ENCODE results near the gene ATP1B3. TPM values are rescaled to one million over a fixed set of nuclear protein-coding genes. Genes with fewer than 3 reads are reported as not detected.

Gene ATP1B3
- total and polyA plus RNA-seq, 9 of the 15 experiments (the other 6 are each of a cell fraction or from before 2014, with no cell fraction given): 48.3 to 202 (median 123) TPM

GRCh38 chr3:141875374-141875892, 1.0 kb upstream of the ATP1B3 start (continued):
- 0 out of 4 replicates have a peak, but pooled peaks of 1 of the 2 experiments have one; percentile 17 for TF ChIP-seq MNT (conservative IDR thresholded peaks at IDR 0.05)
- TF ChIP-seq GTF2A2 (tag; IDR thresholded peaks at IDR 0.05): no peak
- TF ChIP-seq ZNF354B (CRISPR knock-in tag; IDR thresholded peaks at IDR 0.05): no peak
- TF ChIP-seq SREBF1 (IDR thresholded peaks at IDR 0.05; ENCODE audit: borderline replicate concordance, low read depth, low read length): no peak
- TF ChIP-seq, protein P1, sequence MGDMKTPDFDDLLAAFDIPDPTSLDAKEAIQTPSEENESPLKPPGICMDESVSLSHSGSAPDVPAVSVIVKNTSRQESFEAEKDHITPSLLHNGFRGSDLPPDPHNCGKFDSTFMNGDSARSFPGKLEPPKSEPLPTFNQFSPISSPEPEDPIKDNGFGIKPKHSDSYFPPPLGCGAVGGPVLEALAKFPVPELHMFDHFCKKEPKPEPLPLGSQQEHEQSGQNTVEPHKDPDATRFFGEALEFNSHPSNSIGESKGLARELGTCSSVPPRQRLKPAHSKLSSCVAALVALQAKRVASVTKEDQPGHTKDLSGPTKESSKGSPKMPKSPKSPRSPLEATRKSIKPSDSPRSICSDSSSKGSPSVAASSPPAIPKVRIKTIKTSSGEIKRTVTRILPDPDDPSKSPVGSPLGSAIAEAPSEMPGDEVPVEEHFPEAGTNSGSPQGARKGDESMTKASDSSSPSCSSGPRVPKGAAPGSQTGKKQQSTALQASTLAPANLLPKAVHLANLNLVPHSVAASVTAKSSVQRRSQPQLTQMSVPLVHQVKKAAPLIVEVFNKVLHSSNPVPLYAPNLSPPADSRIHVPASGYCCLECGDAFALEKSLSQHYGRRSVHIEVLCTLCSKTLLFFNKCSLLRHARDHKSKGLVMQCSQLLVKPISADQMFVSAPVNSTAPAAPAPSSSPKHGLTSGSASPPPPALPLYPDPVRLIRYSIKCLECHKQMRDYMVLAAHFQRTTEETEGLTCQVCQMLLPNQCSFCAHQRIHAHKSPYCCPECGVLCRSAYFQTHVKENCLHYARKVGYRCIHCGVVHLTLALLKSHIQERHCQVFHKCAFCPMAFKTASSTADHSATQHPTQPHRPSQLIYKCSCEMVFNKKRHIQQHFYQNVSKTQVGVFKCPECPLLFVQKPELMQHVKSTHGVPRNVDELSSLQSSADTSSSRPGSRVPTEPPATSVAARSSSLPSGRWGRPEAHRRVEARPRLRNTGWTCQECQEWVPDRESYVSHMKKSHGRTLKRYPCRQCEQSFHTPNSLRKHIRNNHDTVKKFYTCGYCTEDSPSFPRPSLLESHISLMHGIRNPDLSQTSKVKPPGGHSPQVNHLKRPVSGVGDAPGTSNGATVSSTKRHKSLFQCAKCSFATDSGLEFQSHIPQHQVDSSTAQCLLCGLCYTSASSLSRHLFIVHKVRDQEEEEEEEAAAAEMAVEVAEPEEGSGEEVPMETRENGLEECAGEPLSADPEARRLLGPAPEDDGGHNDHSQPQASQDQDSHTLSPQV (IDR thresholded peaks at IDR 0.05): no peak
- TF ChIP-seq HNRNPL (IDR thresholded peaks at IDR 0.05; ENCODE audit: low read depth, low read length): no peak
- TF ChIP-seq ELF1 (tag; IDR thresholded peaks at IDR 0.05): no peak
- TF ChIP-seq TCF7L2 (IDR thresholded peaks at IDR 0.05; ENCODE audit: low read depth, low read length): 0 out of 2 replicates have a peak, but pooled peaks have one; percentile 29
- TF ChIP-seq SREBF2 (CRISPR knock-in tag; IDR thresholded peaks at IDR 0.05): no peak
- TF ChIP-seq ZC3H11A (IDR thresholded peaks at IDR 0.05; ENCODE audit: low read depth, low read length): no peak
- TF ChIP-seq XRCC4 (IDR thresholded peaks at IDR 0.05; ENCODE audit: extremely low read depth, insufficient read depth, insufficient read length): no peak
- TF ChIP-seq RFX7 (CRISPR knock-in tag; IDR thresholded peaks at IDR 0.05): no peak
- TF ChIP-seq ZNF395 (CRISPR knock-in tag; IDR thresholded peaks at IDR 0.05): no peak
- no peak for TF ChIP-seq ZBTB1 (CRISPR knock-in tag; IDR thresholded peaks at IDR 0.05; ENCODE audit: borderline replicate concordance, low read depth)
- TF ChIP-seq SNAPC5 (CRISPR knock-in tag; IDR thresholded peaks at IDR 0.05): no peak
- TF ChIP-seq PHF8 (IDR thresholded peaks at IDR 0.05; ENCODE audit: borderline replicate concordance, low read length): no peak
- no peak for TF ChIP-seq ZNF146 (CRISPR knock-in tag; IDR thresholded peaks at IDR 0.05; ENCODE audit: unreplicated experiment)
- no peak for TF ChIP-seq NELFE (IDR thresholded peaks at IDR 0.05; ENCODE audit: insufficient read depth, insufficient read length)
- TF ChIP-seq TAF1 (IDR thresholded peaks at IDR 0.05; ENCODE audit: control insufficient read depth, extremely low read depth, insufficient read depth, low read length, severe bottlenecking): no peak
